Measurements from ENCODE around the gene ECHDC3. TPM values are rescaled to one million over a fixed set of nuclear protein-coding genes. Genes with fewer than 3 reads are reported as not detected.

Gene ECHDC3
- total and polyA plus RNA-seq, 2 of the 13 experiments (the other 11 are each of a cell fraction or from before 2014, with no cell fraction given) = not detected

DNA sequence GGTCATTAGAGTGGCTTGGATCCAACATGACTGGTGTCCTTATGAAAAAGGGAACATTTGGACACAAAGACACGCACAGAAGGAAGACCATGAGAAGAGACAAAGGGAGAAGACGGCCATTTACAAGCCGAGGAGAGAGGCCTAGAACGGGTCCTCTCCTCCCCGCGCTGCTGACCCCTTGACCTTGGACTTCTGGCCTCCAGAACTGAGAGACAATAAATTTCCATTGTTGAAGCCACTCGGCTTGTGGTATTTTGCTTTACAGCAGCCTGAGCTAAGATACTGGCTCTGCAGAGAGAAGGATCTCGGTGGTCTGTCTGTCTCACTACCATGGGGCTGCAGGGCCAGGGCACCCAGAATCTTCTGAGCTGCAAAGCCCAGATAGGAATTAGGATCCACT is 38.1 kb upstream of the ECHDC3 start (continued):
- TF ChIP-seq PBX3 (CRISPR knock-in tag; IDR thresholded peaks at IDR 0.05; ENCODE audit: borderline replicate concordance) (no peak), SOX6 (IDR thresholded peaks at IDR 0.05) (no peak), SOX6 (CRISPR knock-in tag; IDR thresholded peaks at IDR 0.05) (peak; percentile 61; the same call in 1 of the 2 replicates), KDM4B (CRISPR knock-in tag; IDR thresholded peaks at IDR 0.05) (no peak), NR2F2 (IDR thresholded peaks at IDR 0.05; ENCODE audit: borderline replicate concordance, low read depth) (0 out of 2 replicates have a peak, but pooled peaks have one; percentile 29), ZNF224 (CRISPR knock-in tag; IDR thresholded peaks at IDR 0.05) (no peak), SP5 (CRISPR knock-in tag; IDR thresholded peaks at IDR 0.05; ENCODE audit: borderline replicate concordance, low read depth) (no peak), AGO2 (optimal IDR thresholded peaks at IDR 0.05; ENCODE audit: low read depth, low read length) (no peak), HNRNPUL1 (IDR thresholded peaks at IDR 0.05; ENCODE audit: low read depth, low read length) (no peak), MAFF (IDR thresholded peaks at IDR 0.05; ENCODE audit: low read depth, low read length) (no peak), GATAD2A (CRISPR knock-in tag; IDR thresholded peaks at IDR 0.05) (0 out of 2 replicates have a peak, but pooled peaks have one; percentile 27), ELF4 (CRISPR knock-in tag; IDR thresholded peaks at IDR 0.05; ENCODE audit: borderline replicate concordance) (no peak), ZNF619 (CRISPR knock-in tag; IDR thresholded peaks at IDR 0.05) (no peak), SSRP1 (CRISPR knock-in tag; IDR thresholded peaks at IDR 0.05) (no peak), ZSCAN31 (CRISPR knock-in tag; IDR thresholded peaks at IDR 0.05; ENCODE audit: low read depth) (no peak), ZNF17 (CRISPR knock-in tag; IDR thresholded peaks at IDR 0.05) (no peak), TMF1 (CRISPR knock-in tag; IDR thresholded peaks at IDR 0.05; ENCODE audit: low read depth) (no peak), ZNF792 (CRISPR knock-in tag; IDR thresholded peaks at IDR 0.05) (no peak), ZNF253 (CRISPR knock-in tag; IDR thresholded peaks at IDR 0.05; ENCODE audit: borderline replicate concordance) (no peak), SOX13 (IDR thresholded peaks at IDR 0.05) (no peak), SOX13 (CRISPR knock-in tag; conservative IDR thresholded peaks at IDR 0.05 in 1 of 2, IDR thresholded peaks at IDR 0.05 in 1 of 2) (peak in 1 of 2 experiments; percentile 80; a peak in 2 of 4 replicates), RARA (CRISPR knock-in tag; IDR thresholded peaks at IDR 0.05) (peak; percentile 32; the same call in 1 of the 2 replicates), NR2F6 (IDR thresholded peaks at IDR 0.05) (peak; percentile 54; the same call in 1 of the 2 replicates), NR2F6 (CRISPR knock-in tag; IDR thresholded peaks at IDR 0.05) (peak; percentile 64)
- TF ChIP-seq, protein P1, sequence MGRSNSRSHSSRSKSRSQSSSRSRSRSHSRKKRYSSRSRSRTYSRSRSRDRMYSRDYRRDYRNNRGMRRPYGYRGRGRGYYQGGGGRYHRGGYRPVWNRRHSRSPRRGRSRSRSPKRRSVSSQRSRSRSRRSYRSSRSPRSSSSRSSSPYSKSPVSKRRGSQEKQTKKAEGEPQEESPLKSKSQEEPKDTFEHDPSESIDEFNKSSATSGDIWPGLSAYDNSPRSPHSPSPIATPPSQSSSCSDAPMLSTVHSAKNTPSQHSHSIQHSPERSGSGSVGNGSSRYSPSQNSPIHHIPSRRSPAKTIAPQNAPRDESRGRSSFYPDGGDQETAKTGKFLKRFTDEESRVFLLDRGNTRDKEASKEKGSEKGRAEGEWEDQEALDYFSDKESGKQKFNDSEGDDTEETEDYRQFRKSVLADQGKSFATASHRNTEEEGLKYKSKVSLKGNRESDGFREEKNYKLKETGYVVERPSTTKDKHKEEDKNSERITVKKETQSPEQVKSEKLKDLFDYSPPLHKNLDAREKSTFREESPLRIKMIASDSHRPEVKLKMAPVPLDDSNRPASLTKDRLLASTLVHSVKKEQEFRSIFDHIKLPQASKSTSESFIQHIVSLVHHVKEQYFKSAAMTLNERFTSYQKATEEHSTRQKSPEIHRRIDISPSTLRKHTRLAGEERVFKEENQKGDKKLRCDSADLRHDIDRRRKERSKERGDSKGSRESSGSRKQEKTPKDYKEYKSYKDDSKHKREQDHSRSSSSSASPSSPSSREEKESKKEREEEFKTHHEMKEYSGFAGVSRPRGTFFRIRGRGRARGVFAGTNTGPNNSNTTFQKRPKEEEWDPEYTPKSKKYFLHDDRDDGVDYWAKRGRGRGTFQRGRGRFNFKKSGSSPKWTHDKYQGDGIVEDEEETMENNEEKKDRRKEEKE (IDR thresholded peaks at IDR 0.05) = no peak
- TF ChIP-seq, protein P2, sequence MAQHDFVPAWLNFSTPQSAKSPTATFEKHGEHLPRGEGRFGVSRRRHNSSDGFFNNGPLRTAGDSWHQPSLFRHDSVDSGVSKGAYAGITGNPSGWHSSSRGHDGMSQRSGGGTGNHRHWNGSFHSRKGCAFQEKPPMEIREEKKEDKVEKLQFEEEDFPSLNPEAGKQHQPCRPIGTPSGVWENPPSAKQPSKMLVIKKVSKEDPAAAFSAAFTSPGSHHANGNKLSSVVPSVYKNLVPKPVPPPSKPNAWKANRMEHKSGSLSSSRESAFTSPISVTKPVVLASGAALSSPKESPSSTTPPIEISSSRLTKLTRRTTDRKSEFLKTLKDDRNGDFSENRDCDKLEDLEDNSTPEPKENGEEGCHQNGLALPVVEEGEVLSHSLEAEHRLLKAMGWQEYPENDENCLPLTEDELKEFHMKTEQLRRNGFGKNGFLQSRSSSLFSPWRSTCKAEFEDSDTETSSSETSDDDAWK (CRISPR knock-in tag; IDR thresholded peaks at IDR 0.05) = no peak
- TF ChIP-seq, protein P3, sequence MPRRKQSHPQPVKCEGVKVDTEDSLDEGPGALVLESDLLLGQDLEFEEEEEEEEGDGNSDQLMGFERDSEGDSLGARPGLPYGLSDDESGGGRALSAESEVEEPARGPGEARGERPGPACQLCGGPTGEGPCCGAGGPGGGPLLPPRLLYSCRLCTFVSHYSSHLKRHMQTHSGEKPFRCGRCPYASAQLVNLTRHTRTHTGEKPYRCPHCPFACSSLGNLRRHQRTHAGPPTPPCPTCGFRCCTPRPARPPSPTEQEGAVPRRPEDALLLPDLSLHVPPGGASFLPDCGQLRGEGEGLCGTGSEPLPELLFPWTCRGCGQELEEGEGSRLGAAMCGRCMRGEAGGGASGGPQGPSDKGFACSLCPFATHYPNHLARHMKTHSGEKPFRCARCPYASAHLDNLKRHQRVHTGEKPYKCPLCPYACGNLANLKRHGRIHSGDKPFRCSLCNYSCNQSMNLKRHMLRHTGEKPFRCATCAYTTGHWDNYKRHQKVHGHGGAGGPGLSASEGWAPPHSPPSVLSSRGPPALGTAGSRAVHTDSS (CRISPR knock-in tag; conservative IDR thresholded peaks at IDR 0.05) = no peak
- TF ChIP-seq, protein P4, sequence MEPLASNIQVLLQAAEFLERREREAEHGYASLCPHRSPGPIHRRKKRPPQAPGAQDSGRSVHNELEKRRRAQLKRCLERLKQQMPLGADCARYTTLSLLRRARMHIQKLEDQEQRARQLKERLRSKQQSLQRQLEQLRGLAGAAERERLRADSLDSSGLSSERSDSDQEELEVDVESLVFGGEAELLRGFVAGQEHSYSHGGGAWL (CRISPR knock-in tag; IDR thresholded peaks at IDR 0.05) = no peak

All from HepG2 (cell line).